H9 (cell line): ENCODE measurements around the gene SNAI3. TPM values are rescaled to one million over a fixed set of nuclear protein-coding genes. Genes with fewer than 3 reads are reported as not detected.

Experiments used
- DNase-seq: peaks from one replicate; pipeline ENCODE4 v3.0.0-alpha.2; 2017
- H2AFZ ChIP-seq: one replicate; pipeline ENCODE4 v1.6.1; 2013; ENCODE audit warnings: mild to moderate bottlenecking, low read length, control low read depth, moderate library complexity
- H2AK5ac ChIP-seq: 2 replicates; pipeline ENCODE4 v1.6.1; 2013; ENCODE audit warnings: low read length, control low read depth, mixed read lengths; ENCODE audit not compliant: insufficient read length
- H2BK120ac ChIP-seq: one replicate; pipeline ENCODE4 v1.6.1; 2013; ENCODE audit warnings: low read depth, mild to moderate bottlenecking, low read length, control low read depth, inconsistent platforms; ENCODE audit not compliant: poor library complexity, severe bottlenecking
- H2BK12ac ChIP-seq: 2 replicates; pipeline ENCODE4 v1.6.1; 2013; ENCODE audit warnings: low read length, control low read depth, mixed read lengths, low read depth; ENCODE audit not compliant: insufficient read length
- H2BK15ac ChIP-seq: 2 replicates; pipeline ENCODE4 v1.6.1; 2013; ENCODE audit warnings: low read depth, low read length, control low read depth
- H2BK20ac ChIP-seq: one replicate; pipeline ENCODE4 v1.6.1; 2013; ENCODE audit warnings: low read depth, mild to moderate bottlenecking, low read length, control low read depth, inconsistent platforms; ENCODE audit not compliant: poor library complexity, severe bottlenecking
- H2BK5ac ChIP-seq: 2 replicates; pipeline ENCODE4 v1.6.1; 2013; ENCODE audit warnings: low read length, control low read depth, mixed read lengths; ENCODE audit not compliant: insufficient read length
- H3K14ac ChIP-seq: 2 replicates; pipeline ENCODE4 v1.6.1; 2013; ENCODE audit warnings: low read length, control low read depth; ENCODE audit not compliant: insufficient read depth
- H3K18ac ChIP-seq: 2 replicates; pipeline ENCODE4 v1.6.1; 2013; ENCODE audit warnings: low read depth, mild to moderate bottlenecking, mixed read lengths, low read length, control low read depth; ENCODE audit not compliant: insufficient read length
- H3K23ac ChIP-seq: 2 replicates; pipeline ENCODE4 v1.6.1; 2013; ENCODE audit warnings: low read length, control low read depth, mixed read lengths, low read depth; ENCODE audit not compliant: insufficient read length
- H3K23me2 ChIP-seq: 2 replicates; pipeline ENCODE4 v1.6.1; 2013; ENCODE audit warnings: low read depth, mild to moderate bottlenecking, mixed read lengths, low read length, control low read depth; ENCODE audit not compliant: insufficient read length, poor library complexity, severe bottlenecking
- H3K27ac ChIP-seq: 2 replicates; pipeline ENCODE4 v1.5.1; 2013; ENCODE audit warnings: low read length, control low read depth, mixed read lengths, low read depth; ENCODE audit not compliant: insufficient read length
- H3K27me3 ChIP-seq: 2 replicates; pipeline ENCODE4 v1.6.1; 2013; ENCODE audit warnings: low read length, control low read depth, inconsistent platforms; ENCODE audit not compliant: insufficient read depth
- H3K4ac ChIP-seq: 2 replicates; pipeline ENCODE4 v1.6.1; 2013; ENCODE audit warnings: low read depth, mild to moderate bottlenecking, control low read depth, inconsistent platforms, low read length, moderate library complexity
- H3K4me1 ChIP-seq: 2 replicates; pipeline ENCODE4 v1.6.1; 2013; ENCODE audit warnings: low read length, control low read depth, inconsistent platforms; ENCODE audit not compliant: insufficient read depth
- H3K4me2 ChIP-seq: 2 replicates; pipeline ENCODE4 v1.6.1; 2013; ENCODE audit warnings: low read length, control low read depth, mixed read lengths; ENCODE audit not compliant: insufficient read length, insufficient read depth
- H3K56ac ChIP-seq: 2 replicates; pipeline ENCODE4 v1.6.1; 2013; ENCODE audit warnings: low read depth, mild to moderate bottlenecking, mixed read lengths, low read length, control low read depth; ENCODE audit not compliant: insufficient read length
- H3K79me1 ChIP-seq: 2 replicates; pipeline ENCODE4 v1.6.1; 2013; ENCODE audit warnings: low read depth, mild to moderate bottlenecking, moderate library complexity, low read length, control low read depth, inconsistent platforms; ENCODE audit not compliant: insufficient read depth, poor library complexity, severe bottlenecking
- H3K79me2 ChIP-seq: 2 replicates; pipeline ENCODE4 v1.6.1; 2013; ENCODE audit warnings: low read length, control low read depth, inconsistent platforms; ENCODE audit not compliant: insufficient read depth
- H3K9ac ChIP-seq: 2 replicates; pipeline ENCODE4 v1.6.1; 2013; ENCODE audit warnings: low read length, control low read depth, mixed read lengths; ENCODE audit not compliant: insufficient read length; ENCODE audit errors: extremely low read depth
- H3K9me3 ChIP-seq: one replicate; pipeline ENCODE4 v1.6.1; 2013; ENCODE audit warnings: low read depth, low read length, inconsistent platforms; ENCODE audit not compliant: control insufficient read depth
- H3T11ph ChIP-seq: one replicate; pipeline ENCODE4 v1.6.1; 2013; ENCODE audit warnings: mild to moderate bottlenecking, low read length, control low read depth, inconsistent platforms
- H4K20me1 ChIP-seq: one replicate; pipeline ENCODE4 v1.6.1; 2013; ENCODE audit not compliant: control insufficient read depth, insufficient read length, insufficient read depth
- H4K5ac ChIP-seq: 2 replicates; pipeline ENCODE4 v1.6.1; 2013; ENCODE audit warnings: low read depth, mild to moderate bottlenecking, mixed read lengths, low read length, control low read depth; ENCODE audit not compliant: insufficient read length
- H4K8ac ChIP-seq: replicated peaks from 2 replicates; pipeline ENCODE4 v1.6.1; 2013; ENCODE audit warnings: low read length, control low read depth, mixed read lengths, low read depth; ENCODE audit not compliant: insufficient read length
- H4K91ac ChIP-seq: 2 replicates; pipeline ENCODE4 v1.6.1; 2013; ENCODE audit warnings: low read depth, mild to moderate bottlenecking, moderate library complexity, mixed read lengths, low read length, control low read depth; ENCODE audit not compliant: insufficient read length
- H3K27ac Mint-ChIP-seq, 3 experiments: 2 replicates in 2 of 3; 3 replicates in 1 of 3; pipeline ENCODE4 v1.8.0; 2020 to 2021; ENCODE audit warnings: mixed read lengths in 3 of 3, mild to moderate bottlenecking in 1 of 3, moderate library complexity in 1 of 3
- H3K27me3 Mint-ChIP-seq: 2 replicates; pipeline ENCODE4 v1.8.0; 2021; ENCODE audit warnings: low read depth, mild to moderate bottlenecking, moderate library complexity, mixed read lengths
- H3K36me3 Mint-ChIP-seq, 3 experiments: 2 replicates in 2 of 3; 3 replicates in 1 of 3; pipeline ENCODE4 v1.8.0; 2020 to 2021; ENCODE audit warnings: low read depth in 3 of 3, mixed read lengths in 3 of 3; ENCODE audit not compliant: insufficient read depth in 1 of 3
- H3K4me1 Mint-ChIP-seq, 2 experiments: 2 replicates each; pipeline ENCODE4 v1.8.0; 2020; ENCODE audit warnings: mixed read lengths in 2 of 2
- H3K4me3 Mint-ChIP-seq, 2 experiments: 2 replicates in 1 of 2; 3 replicates in 1 of 2; pipeline ENCODE4 v1.8.0; 2020 to 2021; ENCODE audit warnings: mild to moderate bottlenecking in 2 of 2, mixed read lengths in 2 of 2, moderate library complexity in 1 of 2
- H3K9me3 Mint-ChIP-seq, 2 experiments: 2 replicates in 1 of 2; 3 replicates in 1 of 2; pipeline ENCODE4 v1.8.0; 2020; ENCODE audit warnings: mild to moderate bottlenecking in 2 of 2, mixed read lengths in 2 of 2, moderate library complexity in 1 of 2
- WGBS: extraction: QIAGEN DNeasy Blood & Tissue Kit; methylation state at CpG from one replicate; pipeline ENCODE4 v1.1.7; 2013; ENCODE audit warnings: missing lambda C conversion rate, low lambda C conversion rate, mixed read lengths; ENCODE audit not compliant: insufficient read length; ENCODE audit errors: extremely low coverage; 5-methylcytosine and 5-hydroxymethylcytosine counted together
- total RNA-seq: library from RNA; stranded (reverse); gene quantifications from 2 replicates; pipeline ENCODE4 v1.2.1, GENCODE V29; 2021
- TF ChIP-seq, protein P1 (sequence below): fragments of 200-600 bp; sonication (generic); conservative IDR thresholded peaks from 3 replicates; pipeline ENCODE4 v1.8.0; 2021; ENCODE audit warnings: antibody characterized with exemption, mild to moderate bottlenecking

SNAI3 gene
- total RNA-seq, 1 experiment from 2014 or later, result 3.2 TPM

DNA sequence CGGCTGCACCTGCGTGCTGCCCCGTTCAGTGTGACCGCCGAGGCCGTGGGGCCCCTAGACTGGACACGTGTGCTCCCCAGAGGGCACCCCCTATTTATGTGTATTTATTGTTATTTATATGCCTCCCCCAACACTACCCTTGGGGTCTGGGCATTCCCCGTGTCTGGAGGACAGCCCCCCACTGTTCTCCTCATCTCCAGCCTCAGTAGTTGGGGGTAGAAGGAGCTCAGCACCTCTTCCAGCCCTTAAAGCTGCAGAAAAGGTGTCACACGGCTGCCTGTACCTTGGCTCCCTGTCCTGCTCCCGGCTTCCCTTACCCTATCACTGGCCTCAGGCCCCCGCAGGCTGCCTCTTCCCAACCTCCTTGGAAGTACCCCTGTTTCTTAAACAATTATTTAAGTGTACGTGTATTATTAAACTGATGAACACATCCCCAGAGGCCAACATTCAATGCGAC lies 46.2 kb downstream of the SNAI3 start:
- Histone ChIP-seq H3K27me3 (no peaks in the 10 kb centered on the region), H2AK5ac (no peak overlapping the region), H4K8ac (no peak overlapping the region), H2BK20ac (no peak overlapping the region), H2BK5ac (no peak overlapping the region), H3T11ph (no peak overlapping the region), H3K4me1 (peaks cover 4% of the 10 kb centered on the region; the same call in 1 of the 2 replicates), H3K79me2 (no peaks in the 10 kb centered on the region), H3K9me3 (no peaks in the 10 kb centered on the region), H3K9ac (no peak overlapping the region), H3K56ac (no peak overlapping the region), H3K4me2 (no peak overlapping the region), H3K23ac (no peak overlapping the region), H2AFZ (no peak overlapping the region), H3K23me2 (peaks cover 3% of the 10 kb centered on the region), H3K79me1 (no peaks in the 10 kb centered on the region), H2BK120ac (no peak overlapping the region), H2BK15ac (no peak overlapping the region), H3K18ac (no peak overlapping the region), H4K91ac (no peak overlapping the region), H2BK12ac (no peak overlapping the region), H3K14ac (peak overlapping the region; percentile 83; the same call in 1 of the 2 replicates), H3K27ac (no peak overlapping the region), H4K20me1 (no peaks in the 10 kb centered on the region), H4K5ac (no peak overlapping the region), H3K4ac (no peak overlapping the region)
- no peak for DNase-seq
- peaks cover 5 to 16% (median 13%) of the 10 kb centered on the region in 3 experiments; a peak in 6 of 7 replicates for H3K36me3 Mint-ChIP-seq
- peak overlapping the region in 1 of 3 experiments; percentile 6; a peak in 2 of 7 replicates for H3K27ac Mint-ChIP-seq
- H3K27me3 Mint-ChIP-seq, result peaks cover 28% of the 10 kb centered on the region
- no peak overlapping the region for H3K4me3 Mint-ChIP-seq
- no peaks in the 10 kb centered on the region for H3K9me3 Mint-ChIP-seq
- WGBS, result no CpG with 5 or more reads among the region's 13 CpGs
- H3K4me1 Mint-ChIP-seq, result peaks cover 22 to 33% of the 10 kb centered on the region in 2 experiments
- TF ChIP-seq, protein P1, sequence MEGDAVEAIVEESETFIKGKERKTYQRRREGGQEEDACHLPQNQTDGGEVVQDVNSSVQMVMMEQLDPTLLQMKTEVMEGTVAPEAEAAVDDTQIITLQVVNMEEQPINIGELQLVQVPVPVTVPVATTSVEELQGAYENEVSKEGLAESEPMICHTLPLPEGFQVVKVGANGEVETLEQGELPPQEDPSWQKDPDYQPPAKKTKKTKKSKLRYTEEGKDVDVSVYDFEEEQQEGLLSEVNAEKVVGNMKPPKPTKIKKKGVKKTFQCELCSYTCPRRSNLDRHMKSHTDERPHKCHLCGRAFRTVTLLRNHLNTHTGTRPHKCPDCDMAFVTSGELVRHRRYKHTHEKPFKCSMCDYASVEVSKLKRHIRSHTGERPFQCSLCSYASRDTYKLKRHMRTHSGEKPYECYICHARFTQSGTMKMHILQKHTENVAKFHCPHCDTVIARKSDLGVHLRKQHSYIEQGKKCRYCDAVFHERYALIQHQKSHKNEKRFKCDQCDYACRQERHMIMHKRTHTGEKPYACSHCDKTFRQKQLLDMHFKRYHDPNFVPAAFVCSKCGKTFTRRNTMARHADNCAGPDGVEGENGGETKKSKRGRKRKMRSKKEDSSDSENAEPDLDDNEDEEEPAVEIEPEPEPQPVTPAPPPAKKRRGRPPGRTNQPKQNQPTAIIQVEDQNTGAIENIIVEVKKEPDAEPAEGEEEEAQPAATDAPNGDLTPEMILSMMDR, result no peak
